Activated T-cell treated with anti-CD3 and anti-CD28 coated beads for 48 hours (primary cell): ENCODE results near the gene KRT6B.
"Not testable (repeated sequence)": the region's sequence is repeated elsewhere in the genome, so short reads cannot be mapped to it uniquely, and the experiment has no call there.

Experiments
- DNase-seq: peaks from one replicate; pipeline ENCODE4 v3.0.0-alpha.2; 2020; ENCODE audit warnings: low read depth

The KRT6B gene

DNA sequence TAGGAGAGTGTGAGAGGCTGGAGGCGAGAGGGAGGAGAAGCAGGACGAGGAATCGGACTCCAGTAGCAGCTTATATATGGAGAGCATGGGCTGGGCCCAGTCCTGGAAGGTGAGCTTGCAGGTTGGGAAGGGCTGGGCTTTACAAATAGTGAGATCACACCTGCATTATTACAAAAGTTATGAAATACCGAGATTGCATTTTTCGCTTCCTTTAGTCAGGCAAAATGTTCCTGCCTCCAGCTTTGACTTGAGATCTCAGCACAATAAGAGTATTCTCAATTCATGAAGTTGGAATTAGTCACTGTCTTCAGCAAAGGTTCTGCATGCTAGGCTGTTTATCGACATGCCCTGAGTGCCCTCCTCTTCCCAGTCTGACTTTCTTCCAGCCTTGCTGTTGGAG, at the start of gene KRT6B:
Gene KRT6B, minus strand, starts transcription at position 46 of the 400 bp plus-strand sequence. CDS start 68 bp downstream, outside the sequence.
- DNase-seq: no peak

GRCh38 chr12:52501490-52501889, 49.5 kb upstream of the KRT6B start:
- no peak for DNase-seq

DNA sequence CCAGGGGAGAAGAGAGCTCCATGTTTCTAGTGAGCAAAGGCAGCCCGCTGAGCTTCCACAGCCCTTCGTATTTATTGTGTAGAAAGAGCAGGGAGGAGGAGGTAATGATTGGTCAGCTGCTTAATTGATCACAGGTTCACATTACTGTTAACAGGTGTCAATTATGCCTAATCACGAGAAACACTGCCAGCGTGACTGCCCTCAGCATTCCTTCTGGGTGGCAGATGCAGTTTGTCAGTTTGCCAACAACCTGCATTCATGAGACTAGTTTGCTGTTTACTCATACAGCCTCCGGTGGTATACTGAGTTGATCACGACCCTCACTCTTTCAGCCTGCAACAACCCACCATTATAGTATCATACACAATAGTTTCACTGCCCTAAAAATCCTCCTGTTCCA, 48.6 kb upstream of the KRT6B start:
- DNase-seq: not testable (repeated sequence)

- DNase-seq: no peak
Measured at GRCh38 chr12:52499806-52500560, 48.0 kb upstream of the KRT6B start.

DNA sequence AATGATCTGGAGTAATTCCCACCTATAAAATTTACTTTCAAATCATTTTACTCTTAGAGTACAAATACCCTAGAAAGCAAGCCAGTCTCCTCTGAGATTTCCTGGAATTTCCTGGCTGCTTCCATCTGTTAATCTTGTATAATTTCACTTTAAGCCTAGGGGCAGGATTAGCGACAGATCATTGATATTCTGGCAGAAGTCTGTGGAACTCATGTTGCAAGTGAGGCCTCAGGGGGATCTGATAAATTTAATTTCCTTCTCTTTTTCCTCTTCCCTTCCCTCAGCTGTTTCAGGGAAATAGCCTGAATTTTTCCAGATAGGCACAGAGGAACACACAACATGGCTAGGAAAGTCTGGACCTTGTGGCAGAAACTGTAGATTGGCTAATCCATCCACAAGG, 47.0 kb upstream of the KRT6B start:
- DNase-seq: no peak

GRCh38 chr12:52497975-52498374, 46.0 kb upstream of the KRT6B start:
- no peak for DNase-seq

- no peak for DNase-seq
Measured at GRCh38 chr12:52496590-52497071, 44.7 kb upstream of the KRT6B start.

GRCh38 chr12:52496054-52496453, 44.1 kb upstream of the KRT6B start:
- no peak for DNase-seq

DNA sequence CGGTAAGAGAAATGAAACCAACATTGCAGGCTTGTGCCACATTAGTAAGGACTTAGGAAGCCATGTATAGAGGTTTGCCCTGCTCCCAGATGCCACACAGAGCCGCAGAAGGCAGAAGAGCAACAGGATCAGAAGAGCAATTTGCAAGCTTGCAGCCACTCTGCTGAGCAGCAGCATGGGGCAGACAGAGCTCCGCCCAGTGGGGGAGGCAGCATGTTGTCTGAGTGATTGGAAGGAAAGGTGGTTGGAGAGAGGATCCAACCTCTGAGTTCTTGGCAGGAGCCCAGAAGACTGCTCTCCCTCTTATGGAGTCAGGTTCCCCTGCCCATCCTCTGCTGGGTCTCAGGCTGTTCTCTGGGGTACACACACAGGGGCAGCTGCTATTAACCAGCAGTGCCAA, 43.4 kb upstream of the KRT6B start:
- DNase-seq: no peak

DNA sequence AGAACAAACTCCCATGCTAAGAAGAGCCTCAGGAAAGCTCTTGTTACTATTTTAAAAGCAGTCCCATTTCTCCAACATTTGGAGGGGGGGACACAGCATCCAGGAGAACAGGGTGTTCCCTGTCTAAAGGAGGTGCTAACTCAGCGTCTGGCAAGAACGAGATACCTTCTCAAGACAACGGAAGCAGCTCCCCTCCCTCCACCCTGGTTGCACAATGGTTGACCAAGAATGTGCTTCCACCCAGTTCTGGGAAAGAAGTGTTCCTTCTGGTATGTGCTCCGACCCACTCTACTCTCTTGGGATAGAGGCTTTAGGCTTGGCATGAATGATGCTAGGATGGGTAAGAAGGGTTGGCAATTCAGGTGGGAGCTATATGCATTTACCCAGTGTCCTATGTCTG, 42.6 kb upstream of the KRT6B start:
- no peak for DNase-seq

GRCh38 chr12:52494100-52494499, 42.2 kb upstream of the KRT6B start:
- no peak for DNase-seq

DNA sequence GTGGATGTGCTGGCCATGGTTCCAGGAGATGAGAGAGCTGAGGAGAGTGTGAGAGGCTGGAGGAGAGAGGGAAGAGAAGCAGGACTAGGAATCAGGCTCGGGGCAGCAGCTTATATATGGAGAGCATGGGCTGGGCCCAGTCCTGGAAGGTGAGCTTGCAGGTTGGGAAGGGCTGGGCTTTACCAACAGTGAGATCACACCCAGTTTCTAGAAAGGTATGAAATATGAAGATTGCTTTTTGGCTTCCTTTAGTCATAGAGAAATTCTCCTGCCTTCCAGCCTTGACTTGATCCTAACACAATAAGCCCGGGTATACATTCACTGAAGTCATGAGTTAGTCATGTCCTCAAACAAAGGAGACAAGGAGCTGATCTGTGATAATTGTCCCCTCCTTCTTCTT, 41.2 kb upstream of the KRT6B start, which contains the start of gene KRT6A:
Gene KRT6A, minus strand, starts transcription at position 86 of the 400 bp plus-strand sequence. Its CDS starts 69 bp downstream, at position 17.
- DNase-seq: no peak

- not testable (repeated sequence) for DNase-seq
Measured at GRCh38 chr12:52492405-52492804, 40.5 kb upstream of the KRT6B start.

GRCh38 chr12:52491495-52491894, 39.5 kb upstream of the KRT6B start:
- DNase-seq: not testable (repeated sequence)

- no peak for DNase-seq
Measured at GRCh38 chr12:52488736-52489135, 36.8 kb upstream of the KRT6B start.

DNA sequence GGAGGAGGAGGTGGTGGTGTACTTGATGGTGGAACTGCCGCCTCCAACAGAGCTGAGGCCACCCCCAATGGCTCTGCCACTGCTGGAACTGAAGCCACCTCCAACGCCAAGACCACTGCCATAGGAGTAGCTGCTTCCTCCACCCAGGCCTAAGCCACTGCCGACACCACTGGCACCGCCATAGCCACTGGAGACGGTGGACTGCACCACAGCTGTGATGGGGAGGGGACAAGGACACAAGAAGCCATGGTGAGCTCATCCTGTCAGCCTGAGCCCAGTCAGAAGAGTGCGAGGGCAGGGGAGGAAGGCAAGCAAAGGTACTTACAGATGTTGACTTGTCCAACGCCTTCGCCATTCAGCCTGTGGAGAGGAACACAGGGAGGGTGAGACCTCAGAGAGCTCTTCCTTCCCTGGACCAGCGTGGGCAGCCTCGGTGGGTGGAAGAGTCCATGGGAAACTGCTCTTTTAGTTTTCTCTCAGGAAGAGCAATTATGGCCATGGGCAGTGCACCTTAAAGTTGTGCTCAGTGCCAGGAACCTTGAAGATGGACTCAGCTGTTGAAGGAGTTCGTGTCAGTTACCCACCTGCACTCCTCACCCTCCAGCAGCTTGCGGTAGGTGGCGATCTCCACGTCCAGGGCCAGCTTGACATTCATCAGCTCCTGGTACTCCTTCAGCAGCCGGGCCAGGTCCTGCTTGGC, 35.9 kb upstream of the KRT6B start:
- not testable (repeated sequence) for DNase-seq

- no peak for DNase-seq
Measured at GRCh38 chr12:52487211-52487610, 35.3 kb upstream of the KRT6B start.

DNA sequence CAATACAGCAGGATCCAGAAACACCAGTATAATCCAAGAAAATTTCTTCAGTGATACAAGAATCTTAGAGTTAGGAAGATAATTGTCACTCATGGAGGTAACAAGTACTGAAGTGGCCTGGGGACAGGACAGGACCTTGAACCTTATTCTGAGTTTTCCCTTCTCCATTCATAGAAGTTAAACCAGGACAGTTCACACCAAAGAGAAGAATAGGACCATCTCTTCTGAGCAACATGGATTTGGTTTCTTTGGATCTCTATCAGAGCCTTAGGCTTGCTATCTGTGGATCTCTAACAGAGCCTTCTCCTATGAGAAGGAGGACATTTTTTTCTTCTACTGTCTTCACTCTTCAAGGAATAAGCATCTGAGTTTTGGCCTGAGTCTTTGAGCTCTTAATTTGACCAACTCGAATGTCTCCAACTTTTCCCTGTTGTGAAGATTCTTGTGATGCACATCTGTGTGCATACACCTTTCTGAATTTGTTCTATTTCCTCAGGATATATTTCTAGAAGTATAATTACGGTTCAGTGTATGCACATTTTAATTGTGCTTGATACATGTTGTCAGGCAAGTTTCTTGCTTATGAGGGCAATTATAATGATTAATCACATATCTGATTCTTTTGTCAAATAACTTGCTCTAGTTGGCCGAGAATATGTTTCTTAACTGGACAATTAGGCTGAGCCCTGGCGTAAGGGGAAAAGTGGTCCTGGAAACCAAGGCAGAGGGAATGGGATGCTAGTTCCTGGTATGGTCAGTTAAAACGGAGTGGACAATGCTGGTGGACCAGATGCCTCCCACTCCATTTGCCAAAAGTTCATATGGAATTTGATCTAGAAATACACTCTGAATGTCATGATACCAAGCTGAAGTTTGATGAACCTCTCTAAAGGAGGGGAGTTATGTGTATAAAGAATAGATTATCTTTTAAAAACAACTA, 34.5 kb upstream of the KRT6B start:
- DNase-seq: no peak

DNA sequence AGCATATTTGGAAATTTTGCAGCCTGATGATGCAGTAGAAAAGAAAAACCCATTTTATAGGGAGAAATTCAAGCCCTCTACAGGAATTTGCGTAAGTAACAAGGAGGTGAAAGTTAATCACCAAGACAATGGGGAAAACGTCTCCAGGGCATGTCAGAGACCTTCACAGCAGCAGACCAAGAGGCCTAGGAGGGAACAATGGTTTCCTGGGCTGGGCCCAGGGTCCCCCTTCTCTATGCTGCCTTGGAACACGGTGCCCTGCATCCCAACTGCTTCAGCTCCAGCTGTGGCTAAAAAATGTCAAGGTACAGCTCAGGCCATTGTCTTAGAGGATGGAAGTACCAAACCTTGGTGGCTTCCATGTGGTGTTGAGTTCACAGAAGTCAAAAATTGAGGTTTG, 28.1 kb upstream of the KRT6B start:
- no peak for DNase-seq

DNA sequence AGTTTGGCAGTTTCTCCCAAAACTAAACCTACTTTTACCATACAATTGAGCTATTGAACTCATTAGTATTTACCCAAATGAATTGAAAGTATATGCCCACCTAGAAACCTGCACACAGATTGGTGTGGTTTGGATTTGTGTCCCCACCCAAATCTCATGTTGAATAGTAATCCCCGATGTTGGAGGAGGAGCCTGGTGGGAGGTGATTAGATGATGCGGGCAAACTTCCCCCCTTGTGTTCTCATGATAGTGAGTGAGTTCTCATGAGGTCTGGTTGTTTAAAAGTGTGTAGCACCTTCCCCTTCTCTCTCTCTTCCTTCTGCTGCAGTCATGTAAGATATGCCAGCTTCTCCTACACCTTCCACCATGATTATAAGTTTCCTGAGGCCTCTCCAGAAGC, 25.7 kb upstream of the KRT6B start:
- no peak for DNase-seq

DNA sequence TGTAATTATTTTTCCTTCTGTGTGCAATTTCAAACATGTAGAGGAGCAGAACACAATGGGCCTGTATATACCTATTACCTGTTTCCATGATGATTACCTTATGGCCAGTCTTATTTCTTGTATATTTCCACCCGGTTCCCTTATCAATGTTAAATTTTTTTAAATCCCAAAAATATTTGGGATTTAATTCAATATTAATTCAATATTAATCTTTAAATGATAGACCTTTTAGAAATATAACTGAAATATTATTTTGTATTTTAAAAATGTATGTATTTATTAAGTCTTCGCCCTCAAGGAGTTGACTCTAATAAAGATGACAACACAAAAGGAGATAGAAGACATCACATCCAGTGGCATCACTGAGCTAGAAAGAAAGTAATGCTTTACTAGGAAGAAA, 22.3 kb upstream of the KRT6B start:
- DNase-seq: no peak

DNA sequence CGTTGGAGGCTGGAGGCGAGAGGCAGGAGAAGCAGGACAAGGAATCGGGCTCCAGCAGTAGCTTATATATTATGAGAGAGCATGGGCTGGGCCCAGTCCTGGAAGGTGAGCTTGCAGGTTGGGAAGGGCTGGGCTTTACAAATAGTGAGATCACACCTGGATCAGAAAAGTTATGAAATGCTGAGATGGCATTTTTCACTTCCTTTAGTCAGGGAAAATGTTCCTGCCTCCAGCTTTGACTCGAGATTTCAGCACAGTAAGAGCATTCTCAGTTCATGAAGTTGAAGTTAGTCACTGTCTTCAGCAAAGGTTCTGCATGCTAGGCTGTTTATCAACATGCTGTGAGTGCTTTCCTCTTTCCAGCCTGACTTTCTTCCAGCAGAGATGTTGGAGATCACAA, 21.8 kb upstream of the KRT6B start, which contains the start of gene KRT6C:
Gene KRT6C, minus strand, starts transcription at position 38 of the 400 bp plus-strand sequence. CDS start 68 bp downstream, outside the sequence.
- DNase-seq: no peak
